GM23338 (cell line): Measurements from ENCODE around the gene CD163.
A peak's percentile ranks its signal among the peaks of the same experiment; 100 is the strongest.

Experiments
- CTCF ChIP-seq, 2 experiments: fragments of 200-600 bp in 1 of 2; sonication (generic) in 1 of 2; conservative IDR thresholded peaks; 2 replicates each; pipeline versions ENCODE4 v1.5.1 to v1.6.1; 2016 to 2017; ENCODE audit warnings: antibody characterized with exemption in 2 of 2, low read depth in 2 of 2, mild to moderate bottlenecking in 2 of 2, moderate library complexity in 1 of 2
- EZH2phosphoT487 ChIP-seq: fragments of 200-600 bp; sonication (generic); IDR thresholded peaks from one replicate; pipeline ENCODE4 v1.8.1; 2018; ENCODE audit warnings: antibody characterized with exemption; ENCODE audit not compliant: unreplicated experiment

GRCh38 chr12:7460375-7461259 lies 43.0 kb downstream of the CD163 start:
- peak; percentile 87 to 91 for TF ChIP-seq CTCF (conservative IDR thresholded peaks at IDR 0.05; ENCODE audit: low read depth in 2 of 2)
- TF ChIP-seq EZH2phosphoT487: no peak
